CD4-positive, alpha-beta T cell treated with Interleukin-1 beta for 1 hour (primary cell): ENCODE results near the gene ZNF649.

Experiments used
- DNase-seq, 2 donors: peaks; one replicate each; pipeline ENCODE4 v3.0.0-alpha.2; 2020 to 2022

ZNF649 gene

DNA sequence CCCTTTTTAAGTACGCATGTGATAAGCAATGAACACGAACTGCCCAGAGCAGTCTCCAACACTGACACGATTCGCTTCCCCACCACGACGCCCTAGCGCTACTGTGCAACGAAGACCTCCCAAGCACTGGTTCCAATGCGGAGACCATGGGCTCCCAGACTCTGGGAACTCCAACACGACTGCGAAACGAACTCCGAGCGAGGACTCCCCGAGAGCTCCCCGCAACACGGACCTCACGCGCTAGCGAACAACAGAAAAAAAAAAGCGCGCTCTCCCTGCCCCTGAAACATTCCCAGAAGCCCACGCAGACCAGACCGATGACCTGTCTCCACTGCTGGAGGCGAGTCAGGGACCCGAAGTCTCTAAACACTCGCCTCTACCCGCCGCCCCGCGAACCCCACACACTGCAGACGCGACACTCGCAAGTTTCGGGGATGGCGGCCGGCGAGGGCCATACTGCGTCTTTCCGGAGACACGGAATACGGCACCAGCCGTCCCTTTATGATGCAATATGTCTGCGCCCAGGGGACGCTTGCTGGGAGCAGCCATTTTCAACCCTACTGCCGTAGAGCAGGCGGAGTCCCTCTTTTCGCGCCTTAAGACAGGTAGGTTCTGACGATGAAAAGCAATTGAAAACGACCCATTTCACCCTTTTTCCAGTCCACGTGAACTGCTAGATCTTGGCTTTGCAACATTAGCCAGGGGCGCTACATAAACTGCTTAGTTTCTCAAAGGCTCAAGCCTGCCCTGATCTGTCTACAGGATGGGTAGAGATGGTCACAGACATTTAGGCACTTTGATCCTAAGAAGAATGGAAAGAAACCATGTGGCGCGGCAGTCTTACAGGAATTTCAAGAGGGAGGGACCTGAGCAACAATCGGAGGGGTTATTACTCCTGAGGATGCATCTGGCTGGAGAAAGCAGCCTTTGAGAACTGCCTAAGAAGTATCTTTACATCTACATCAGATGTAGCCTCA, 17.0 kb downstream of the ZNF649 start, which contains the start of gene ZNF577:
TSS of gene ZNF577 (minus strand) at position 430 of the 977 bp plus-strand sequence. CDS start 7,569 bp downstream, outside the sequence.
- DNase-seq: peak; percentile 78 to 80

DNA sequence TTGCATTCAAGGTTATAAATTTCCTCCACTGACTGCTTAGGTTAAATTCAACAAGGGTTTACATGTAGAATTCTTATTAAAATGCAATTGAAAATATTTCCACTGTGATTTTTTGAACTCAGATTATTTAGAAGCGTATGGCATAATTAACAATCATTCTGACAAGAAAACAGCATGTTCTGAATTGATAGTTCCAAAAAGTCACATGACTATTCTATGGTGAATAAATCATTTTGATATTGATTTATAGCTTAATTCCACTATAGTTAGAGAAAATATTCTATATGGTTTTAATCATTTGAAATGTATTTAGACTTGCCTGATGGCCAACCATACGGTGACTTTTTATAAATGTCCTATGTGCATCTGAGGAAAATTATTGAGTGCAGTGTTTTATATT, 20.1 kb downstream of the ZNF649 start:
- DNase-seq: no peak

DNA sequence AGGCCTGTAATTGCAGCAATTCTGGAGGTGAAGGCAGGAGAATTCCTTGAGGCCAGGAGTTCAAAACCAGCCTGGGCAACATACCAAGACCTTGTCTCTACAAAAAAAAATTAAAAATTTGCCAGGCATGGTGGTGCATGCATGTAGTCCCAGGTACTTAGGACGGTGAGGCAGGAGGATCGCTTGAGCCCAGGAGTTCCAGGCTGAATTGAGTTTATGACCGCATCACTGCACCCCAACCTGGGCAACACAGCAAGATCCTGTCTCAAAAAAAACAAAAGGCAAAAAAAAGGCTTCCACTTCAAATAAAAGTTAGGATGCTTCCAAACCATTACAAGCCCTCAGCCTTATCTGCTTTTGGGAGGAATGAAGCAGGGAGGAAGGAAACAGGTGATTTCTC, 22.3 kb downstream of the ZNF649 start:
- no peak for DNase-seq

DNA sequence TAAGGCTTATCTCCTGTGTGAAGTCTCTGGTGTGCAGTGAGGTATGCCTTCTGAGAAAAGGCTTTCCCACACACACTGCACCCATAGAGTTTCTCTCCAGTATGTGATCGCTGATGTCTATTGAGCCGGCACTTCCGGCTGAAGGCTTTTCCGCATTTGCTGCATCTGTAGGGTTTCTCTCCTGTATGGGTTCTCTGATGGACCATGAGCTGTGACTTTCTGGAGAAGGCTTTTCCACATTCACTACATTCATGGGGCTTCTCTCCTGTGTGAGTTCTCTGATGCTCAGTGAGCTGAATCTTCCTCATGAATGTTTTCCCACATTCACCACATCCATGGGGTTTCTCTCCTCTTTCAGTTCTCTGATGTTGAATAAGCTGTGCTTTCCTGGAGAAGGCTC, 31.7 kb downstream of the ZNF649 start:
- no peak for DNase-seq

DNA sequence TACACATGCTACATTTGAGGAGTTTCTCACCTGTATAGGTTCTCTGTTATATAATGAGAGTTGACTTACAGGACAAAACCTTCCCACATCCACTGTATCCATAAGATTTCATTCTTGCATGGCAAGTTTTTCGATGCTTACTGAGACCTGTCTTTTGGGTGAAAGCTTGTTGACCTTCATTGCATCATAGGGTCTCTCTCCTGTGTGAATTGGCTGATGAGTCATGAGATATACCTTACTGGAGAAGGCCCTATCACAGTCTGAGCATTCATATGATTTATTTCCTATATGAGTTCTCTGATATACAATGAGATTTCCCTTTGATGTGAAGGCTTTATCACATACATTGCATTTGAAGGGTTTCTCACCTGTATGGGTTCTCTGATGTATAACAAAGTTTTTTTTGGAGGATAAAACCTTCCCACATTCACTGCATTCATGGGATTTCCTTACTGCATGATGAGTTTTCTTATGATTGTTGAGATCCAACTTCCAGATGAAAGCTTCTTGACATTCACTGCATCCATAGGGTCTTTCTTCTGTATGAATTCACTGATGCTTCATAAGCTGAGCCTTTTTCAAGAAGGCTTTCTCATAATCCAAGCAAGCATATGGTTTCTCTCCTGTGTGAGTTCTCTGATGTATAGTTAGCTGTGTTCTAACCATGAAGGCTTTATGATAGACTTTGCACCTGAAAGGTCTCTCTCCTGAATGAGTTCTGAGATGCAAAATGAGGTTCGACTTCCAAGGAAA, 42.8 kb downstream of the ZNF649 start:
- no peak for DNase-seq
